ENCODE data around the gene GGCT. TPM values are rescaled to one million over a fixed set of nuclear protein-coding genes. Genes with fewer than 3 reads are reported as not detected.

The GGCT gene
- total and polyA plus RNA-seq, 2 donors (not counting 3 experiments of a cell fraction or from before 2014, with no cell fraction given) = 21.1 to 44.3 TPM

GRCh38 chr7:30525429-30525828, 20.8 kb upstream of the GGCT start:
- H2AFZ ChIP-seq (ENCODE audit: low read depth, low read length) = no peak overlapping the region
- DNase-seq (ENCODE audit: low read depth, low spot score) (no peak), FAIRE-seq (no peak)
- H3K4me2 ChIP-seq (ENCODE audit: insufficient read depth, low read length) = no peak overlapping the region
- intact Hi-C loops (cut with micrococcal nuclease) = no loop called here
- CTCF ChIA-PET = no interaction called here
- TF ChIP-seq FOS (IDR thresholded peaks at IDR 0.05; ENCODE audit: borderline replicate concordance, insufficient read depth, low read length) = no peak
- no peak for TF ChIP-seq EZH2 (IDR thresholded peaks at IDR 0.05; ENCODE audit: borderline replicate concordance, low read depth, low read length, severe bottlenecking)
- TF ChIP-seq POLR2A (IDR thresholded peaks at IDR 0.05; ENCODE audit: low read depth, low read length) = no peak
- TF ChIP-seq JUN (IDR thresholded peaks at IDR 0.05; ENCODE audit: borderline replicate concordance, insufficient read depth, insufficient read length, low read depth) = no peak
- no peak for TF ChIP-seq CTCF (IDR thresholded peaks at IDR 0.05; ENCODE audit: extremely low read depth in 1 of 2, insufficient read depth in 1 of 2, low read depth in 1 of 2, low read length in 2 of 2)
- TF ChIP-seq GATA2 (IDR thresholded peaks at IDR 0.05; ENCODE audit: insufficient read depth, insufficient read length, low read depth, low read length) = no peak
- no peak for TF ChIP-seq MYC (IDR thresholded peaks at IDR 0.05; ENCODE audit: low read depth, low read length)
- TF ChIP-seq MAX (IDR thresholded peaks at IDR 0.05; ENCODE audit: insufficient read depth, insufficient read length) = no peak
- H3K36me3 ChIP-seq (ENCODE audit: control insufficient read depth in 2 of 2, extremely low read depth in 1 of 2, insufficient read depth in 2 of 2, low read length in 2 of 2) = no peaks in the 10 kb centered on the region
- H3K4me1 ChIP-seq (ENCODE audit: control insufficient read depth, extremely low read depth, insufficient read depth, low read length) = peaks cover 8% of the 10 kb centered on the region
- no TSS peak for BruUV-seq (replicated peaks)
- no peaks in the 10 kb centered on the region for H3K79me2 ChIP-seq (ENCODE audit: control insufficient read depth, insufficient read depth, low read length)
- no peak overlapping the region for H3K9ac ChIP-seq (replicated peaks; ENCODE audit: extremely low read depth, insufficient read depth, low read length)
- no peaks in the 10 kb centered on the region for H3K27me3 ChIP-seq (ENCODE audit: control insufficient read depth in 2 of 2, insufficient read depth in 2 of 2, low read length in 2 of 2)
- POLR2A ChIA-PET = no interaction called here
- no peak overlapping the region for H3K27ac ChIP-seq (ENCODE audit: insufficient read depth, low read depth, low read length)
- H3K9me1 ChIP-seq (replicated peaks; ENCODE audit: control insufficient read depth, extremely low read depth, insufficient read depth, low read length) = no peaks in the 10 kb centered on the region
- no peaks in the 10 kb centered on the region for H3K9me3 ChIP-seq (replicated peaks; ENCODE audit: control insufficient read depth, insufficient read depth, low read length)
- H4K20me1 ChIP-seq (replicated peaks; ENCODE audit: control insufficient read depth, extremely low read depth, insufficient read depth, low read length) = no peaks in the 10 kb centered on the region
- dilution Hi-C loops (cut with MboI; ENCODE audit: extremely low pct_ligation_motif_present, low sequenced_read_pairs) = no loop called here
- no peak overlapping the region for H3K4me3 ChIP-seq (replicated peaks in 1 of 3; ENCODE audit: insufficient read depth in 1 of 3, low read depth in 1 of 3, low read length in 3 of 3)
